GM21367 (cell line): Measurements from ENCODE around the gene UHRF2.
"Not testable (repeated sequence)": the region's sequence is repeated elsewhere in the genome, so short reads cannot be mapped to it uniquely, and the experiment has no call there.

ENCODE experiments used
- ATAC-seq: cut with Tn5 transposase; IDR thresholded peaks from one replicate; pipeline ENCODE4 v1.9.1; 2021; ENCODE audit not compliant: unreplicated experiment

Gene UHRF2

DNA sequence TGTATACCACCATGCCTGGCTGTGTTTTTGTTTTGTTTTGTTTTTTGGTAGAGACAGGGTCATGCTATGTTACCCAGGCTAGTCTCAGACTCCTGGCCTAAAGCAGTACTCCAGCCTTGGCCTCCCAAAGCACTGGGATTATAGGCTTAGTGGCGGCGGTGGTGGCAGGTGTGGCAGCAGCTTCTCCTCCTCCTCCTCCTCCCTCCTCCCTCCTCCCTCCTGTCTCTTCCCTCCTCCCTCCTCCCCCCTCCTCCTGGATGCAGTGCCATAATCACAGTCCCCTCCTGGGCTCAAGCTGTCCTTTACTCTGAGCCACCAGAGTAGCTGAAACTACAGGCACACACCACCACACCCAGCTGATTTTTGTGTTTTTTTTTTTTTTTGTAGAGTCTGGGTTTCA, 71.2 kb downstream of the UHRF2 start:
- no peak for ATAC-seq

DNA sequence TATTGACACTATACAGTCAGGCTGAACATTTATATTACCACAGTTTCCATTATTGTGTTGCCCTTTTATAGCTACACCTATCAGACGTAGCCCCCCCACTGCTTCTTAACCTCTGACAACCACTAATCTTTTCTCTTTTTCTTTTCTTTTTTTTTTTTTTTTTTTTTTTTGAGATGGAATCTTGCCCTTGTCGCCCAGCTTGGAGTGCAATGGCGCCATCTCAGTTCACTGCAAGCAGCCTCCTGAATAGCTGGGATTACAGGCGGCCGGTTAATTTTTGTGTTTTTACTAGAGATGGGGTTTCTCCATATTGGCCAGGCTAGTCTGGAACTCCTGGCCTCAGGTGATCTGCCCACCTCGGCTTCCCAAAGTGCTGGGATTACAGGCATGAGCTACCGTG, 75.4 kb downstream of the UHRF2 start:
- no peak for ATAC-seq

DNA sequence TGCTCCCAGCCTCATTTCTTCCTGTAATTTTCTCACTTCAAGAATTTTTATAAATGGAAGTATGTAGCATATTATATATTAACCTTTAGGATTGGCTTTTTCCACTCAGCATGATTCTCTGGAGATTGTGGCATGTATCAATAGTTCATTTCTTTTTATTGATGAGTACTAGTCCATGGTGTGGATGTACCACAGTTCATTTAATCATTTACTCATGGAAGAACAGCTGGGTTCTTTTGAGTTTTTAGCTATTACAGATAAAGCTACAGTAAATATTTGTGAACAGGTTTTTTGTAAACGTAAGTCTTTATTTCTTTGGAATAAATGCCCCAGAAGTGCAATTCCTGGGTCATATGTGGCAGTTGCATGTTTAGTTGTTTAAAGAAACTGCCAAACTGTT, 76.1 kb downstream of the UHRF2 start:
- ATAC-seq: no peak

GRCh38 chr9:6490863-6491262, 77.9 kb downstream of the UHRF2 start:
- ATAC-seq: no peak

- no peak for ATAC-seq
Observed at GRCh38 chr9:6495466-6495865, 82.5 kb downstream of the UHRF2 start.

- ATAC-seq: no peak
Observed at GRCh38 chr9:6498982-6499381, 86.0 kb downstream of the UHRF2 start.

- ATAC-seq: no peak
Observed at GRCh38 chr9:6501526-6502210, 88.7 kb downstream of the UHRF2 start.

GRCh38 chr9:6502399-6502798, 89.4 kb downstream of the UHRF2 start:
- no peak for ATAC-seq

- ATAC-seq: no peak
Observed at GRCh38 chr9:6506571-6506970, 93.6 kb downstream of the UHRF2 start.

GRCh38 chr9:6512085-6512657, 99.2 kb downstream of the UHRF2 start:
- ATAC-seq: no peak

GRCh38 chr9:6522263-6522662, 109.3 kb downstream of the UHRF2 start:
- ATAC-seq: no peak

- no peak for ATAC-seq
Observed at GRCh38 chr9:6525326-6526045, 112.5 kb downstream of the UHRF2 start.

DNA sequence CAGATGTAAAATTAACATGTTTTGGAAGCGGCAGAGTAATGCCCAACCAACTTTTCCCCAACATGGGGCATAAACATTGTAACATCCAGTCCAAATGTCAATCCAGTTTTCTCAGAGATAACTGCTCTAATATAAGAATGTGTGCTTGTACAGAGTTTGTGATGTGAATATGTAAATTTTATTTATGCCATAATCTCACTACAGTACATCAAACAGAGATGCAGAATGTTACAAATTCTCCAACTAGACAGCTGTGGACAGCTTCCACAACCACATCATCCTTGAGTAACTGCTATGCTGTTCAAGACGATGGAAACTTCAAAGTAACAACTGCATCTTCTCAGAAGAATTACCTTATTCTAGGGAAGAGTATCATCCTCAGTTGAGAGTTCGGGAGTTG, 122.6 kb downstream of the UHRF2 start:
- ATAC-seq: no peak

DNA sequence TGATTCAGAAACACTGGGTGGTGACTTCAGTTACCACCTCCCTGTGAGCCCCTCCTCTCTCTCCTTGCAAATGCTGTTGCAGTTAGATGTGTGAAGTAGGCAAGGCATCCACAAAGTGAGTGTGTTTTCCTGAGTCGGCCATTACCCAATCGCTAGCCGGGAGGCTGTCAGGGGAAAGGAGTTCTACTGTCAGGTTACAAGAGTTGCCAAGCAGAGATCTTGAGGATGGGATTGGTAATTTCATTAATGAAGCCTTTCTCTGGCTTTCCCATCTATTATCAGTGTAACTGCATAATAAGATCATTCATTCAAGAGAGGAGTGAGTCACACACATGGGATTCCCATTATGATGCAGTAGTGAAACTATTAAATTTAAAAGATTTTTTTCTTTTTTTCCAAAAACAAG, 125.7 kb downstream of the UHRF2 start:
- ATAC-seq: no peak

GRCh38 chr9:6542617-6543016, 129.6 kb downstream of the UHRF2 start:
- not testable (repeated sequence) for ATAC-seq

DNA sequence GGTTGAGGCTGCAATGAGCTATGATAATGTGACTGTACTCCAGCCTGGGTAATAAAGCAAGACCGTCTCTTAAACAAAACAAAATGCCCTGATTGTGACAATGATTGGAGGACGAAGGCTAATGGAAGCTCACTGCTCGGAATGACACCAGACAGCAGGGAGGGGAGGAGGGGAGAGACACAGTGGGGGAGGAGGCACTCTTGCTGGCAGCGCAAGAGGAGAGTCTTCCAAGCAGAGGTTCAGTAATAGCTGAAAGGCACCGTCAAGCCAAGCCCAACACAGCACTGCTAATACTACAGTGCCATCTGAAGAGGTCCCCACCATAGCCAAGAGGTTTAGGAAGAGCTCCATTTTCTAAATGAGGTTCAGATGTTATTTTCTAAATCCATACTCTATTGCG, 130.2 kb downstream of the UHRF2 start:
- no peak for ATAC-seq

DNA sequence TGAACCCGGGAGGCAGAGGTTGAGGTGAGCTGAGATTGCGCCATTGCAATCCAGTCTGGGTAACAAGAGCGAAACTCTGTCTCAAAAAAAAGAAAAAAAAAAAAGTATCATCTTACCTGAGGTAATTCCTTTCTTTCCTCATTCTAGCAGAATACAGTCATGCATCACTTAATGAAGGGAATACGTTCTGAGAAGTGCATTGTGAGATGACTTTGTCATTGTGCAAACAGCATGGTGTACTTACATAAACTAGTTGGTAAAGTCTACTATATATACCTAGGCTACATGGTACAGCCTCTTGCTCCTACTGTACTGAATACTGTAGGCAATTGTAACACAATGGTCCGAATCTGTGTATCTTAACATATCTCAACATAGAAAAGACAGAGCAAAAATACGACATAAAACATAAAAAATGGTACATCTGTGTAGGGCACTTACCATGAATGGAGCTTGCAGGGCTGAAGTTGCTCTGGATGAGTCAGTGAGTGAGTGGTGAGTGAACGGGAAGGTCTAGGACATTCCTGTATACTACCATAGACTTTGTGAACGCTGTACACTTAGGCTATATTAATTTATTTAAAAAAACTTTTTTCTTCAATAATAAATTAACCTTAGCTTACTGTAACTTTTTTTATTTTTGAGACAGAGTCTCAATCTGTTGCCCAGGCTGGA, 132.2 kb downstream of the UHRF2 start:
- ATAC-seq: no peak

GRCh38 chr9:6549106-6549800, 136.3 kb downstream of the UHRF2 start:
- ATAC-seq: no peak

DNA sequence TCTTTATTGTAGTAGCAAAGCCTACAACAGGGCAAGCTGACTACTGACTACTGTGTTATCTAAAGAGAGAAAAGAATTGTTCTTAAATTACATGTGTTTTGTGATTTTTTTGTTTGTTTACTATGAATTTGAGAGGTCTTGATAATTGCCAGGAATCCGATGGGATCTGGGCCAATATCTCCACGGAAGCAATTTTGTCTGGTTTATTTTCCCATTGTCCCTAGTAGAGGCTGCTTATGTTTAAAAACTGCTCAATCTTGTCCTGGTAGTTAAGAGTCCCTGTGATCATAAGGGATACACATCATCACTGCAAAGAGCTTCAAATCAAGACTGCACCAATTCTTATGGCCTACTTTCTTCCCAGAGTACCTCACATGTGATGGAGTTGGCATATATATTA, 138.1 kb downstream of the UHRF2 start:
- ATAC-seq: no peak

- ATAC-seq: no peak
Observed at GRCh38 chr9:6552033-6552432, 139.0 kb downstream of the UHRF2 start.

- ATAC-seq: no peak
Observed at GRCh38 chr9:6552498-6553121, 139.6 kb downstream of the UHRF2 start.
